Head of caudate nucleus (tissue), 42 donors: Measurements from ENCODE around the gene CCDC87.
"Not testable (repeated sequence)": the region's sequence is repeated elsewhere in the genome, so short reads cannot be mapped to it uniquely, and the experiment has no call there.

Experiments
- DNase-seq, 42 donors: peaks; one replicate each; pipeline versions ENCODE4 v3.0.0 to v3.0.0-alpha.2; 2020 to 2021; ENCODE audit warnings: mixed read lengths in 7 of 42
- intact Hi-C: fragments of 100-400 bp; cut with DNase I; formaldehyde crosslinking; loops from one replicate; pipeline ENCODE4 v1.15.0; 2022

Gene CCDC87

GRCh38 chr11:66624450-66624849, 31.6 kb upstream of the CCDC87 start:
- intact Hi-C loops: no loop called here

GRCh38 chr11:66619080-66619554, 26.3 kb upstream of the CCDC87 start:
- intact Hi-C loops: no loop called here
- no peak for DNase-seq

More at GRCh38 chr11:66624450-66624849, 31.6 kb upstream of the CCDC87 start:
- DNase-seq: no peak

- peak in 4 of 42 donors; percentile 30 to 59 (median 45) for DNase-seq
These were observed 24.4 kb upstream of the CCDC87 start for GRCh38 chr11:66617155-66617834.

GRCh38 chr11:66616379-66617154, 23.7 kb upstream of the CCDC87 start, which contains the start of gene RBM14:
TSS of gene RBM14 (plus strand) at chr11:66616630. CDS start at chr11:66616721, 91 bp downstream.
- DNase-seq: peak; percentile 96 to 100 (median 99)
- intact Hi-C loops: loop anchor here (2.0 kb wide), 1 partner anchor 22 kb away; the partner anchor contains the start of gene RBM4

More at GRCh38 chr11:66617155-66617834, 24.4 kb upstream of the CCDC87 start:
- intact Hi-C loops: loop anchor here (2.0 kb wide), 1 partner anchor 22 kb away; the partner anchor contains the start of gene RBM4

DNA sequence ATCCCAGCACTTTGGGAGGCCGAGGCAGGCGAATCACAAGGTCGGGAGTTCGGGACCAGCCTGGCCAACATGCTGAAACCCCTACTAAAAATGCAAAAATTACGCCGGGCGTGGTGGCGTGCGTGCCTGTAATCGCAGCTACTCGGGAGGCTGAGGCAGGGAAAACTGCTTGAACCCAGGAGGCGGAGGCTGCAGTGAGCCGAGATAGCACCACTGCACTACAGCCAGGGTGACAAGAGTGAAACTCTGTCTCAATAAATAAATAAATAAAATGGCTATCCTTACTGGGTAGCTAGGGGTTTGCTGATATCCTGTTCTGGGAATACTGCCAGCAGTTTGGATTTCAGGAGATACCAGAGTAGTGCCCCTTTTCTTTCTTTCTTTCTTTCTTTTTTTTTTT, 21.2 kb upstream of the CCDC87 start:
- DNase-seq: no peak
- intact Hi-C loops: no loop called here

DNA sequence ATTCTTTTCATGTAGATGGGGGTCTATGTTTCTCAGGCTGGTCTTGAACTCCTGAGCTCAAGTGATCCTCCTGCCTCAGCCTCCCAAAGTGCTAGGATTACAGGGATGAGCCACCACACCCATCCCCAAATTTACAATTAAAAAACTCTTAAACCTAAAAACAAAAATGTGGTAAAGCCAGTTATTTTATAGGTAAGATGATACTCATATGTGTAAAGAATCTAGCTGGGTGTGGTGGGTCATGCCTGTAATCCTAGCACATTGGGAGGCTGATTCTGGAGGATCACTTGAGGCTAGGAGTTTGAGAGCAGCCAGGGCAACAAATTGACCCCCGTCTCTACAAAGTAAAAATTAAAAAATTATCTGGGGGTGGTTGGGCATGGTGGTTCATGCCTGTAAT, 19.6 kb upstream of the CCDC87 start:
- no peak for DNase-seq
- intact Hi-C loops: no loop called here

GRCh38 chr11:66609721-66610617, 17.1 kb upstream of the CCDC87 start:
- intact Hi-C loops: no loop called here
- no peak for DNase-seq

DNA sequence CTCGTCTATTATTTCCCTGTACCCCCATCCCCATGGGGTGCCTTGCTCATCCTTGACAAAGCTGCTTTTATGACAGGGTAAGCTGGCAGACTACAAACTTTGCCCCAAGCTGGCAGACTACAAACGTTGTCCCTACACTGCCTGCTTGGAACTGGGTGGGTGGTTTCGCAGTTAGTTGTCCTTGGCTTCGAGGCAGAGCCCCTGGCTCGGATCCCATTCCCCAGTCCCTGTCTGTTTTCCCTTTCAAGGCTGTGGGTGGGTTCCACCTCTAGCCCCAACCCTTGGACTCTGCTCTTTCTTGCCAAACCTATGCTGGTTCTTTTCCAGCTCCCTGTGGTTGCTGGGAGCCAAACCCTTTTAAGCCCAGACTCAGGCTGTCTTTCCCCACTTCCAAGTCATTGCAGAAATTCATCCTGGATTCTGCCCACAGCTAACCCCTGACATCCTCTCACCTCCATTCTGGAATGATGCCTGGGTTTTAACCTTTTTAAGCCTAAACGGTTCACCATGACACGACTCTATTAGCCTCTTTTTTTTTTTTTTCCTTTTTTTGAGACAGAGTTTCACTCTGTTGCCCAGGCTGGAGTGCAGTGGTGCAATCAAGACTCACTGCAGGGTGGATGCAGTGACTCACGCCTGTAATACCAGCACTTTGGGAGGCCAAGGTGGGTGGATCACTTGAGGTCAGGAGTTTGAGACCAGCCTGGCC, 14.4 kb upstream of the CCDC87 start:
- intact Hi-C loops: no loop called here
- DNase-seq: peak in 37 of 42 donors; percentile 15 to 79 (median 44)

DNA sequence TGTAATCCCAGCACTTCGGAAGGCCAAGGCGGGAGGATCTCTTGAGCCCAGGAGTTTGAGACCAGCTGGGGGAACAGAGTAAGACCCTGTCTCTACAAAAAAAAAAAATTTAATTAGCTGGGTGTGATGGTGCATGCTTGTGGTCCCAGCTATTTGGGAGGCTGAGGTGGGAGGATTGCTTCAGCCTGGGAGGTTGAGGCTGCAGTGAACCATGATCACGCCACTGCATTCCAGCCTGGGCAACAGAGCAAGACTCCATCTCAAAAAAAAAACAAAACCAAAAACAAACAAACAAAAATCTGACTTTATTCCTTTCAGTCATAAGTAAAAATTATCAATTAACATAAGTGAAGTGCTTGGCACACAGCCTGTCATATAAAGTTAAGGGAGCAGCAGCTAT, 13.7 kb upstream of the CCDC87 start:
- DNase-seq, intact Hi-C loops: not testable (repeated sequence)

GRCh38 chr11:66604155-66604554, 11.3 kb upstream of the CCDC87 start:
- intact Hi-C loops: no loop called here
- no peak for DNase-seq

DNA sequence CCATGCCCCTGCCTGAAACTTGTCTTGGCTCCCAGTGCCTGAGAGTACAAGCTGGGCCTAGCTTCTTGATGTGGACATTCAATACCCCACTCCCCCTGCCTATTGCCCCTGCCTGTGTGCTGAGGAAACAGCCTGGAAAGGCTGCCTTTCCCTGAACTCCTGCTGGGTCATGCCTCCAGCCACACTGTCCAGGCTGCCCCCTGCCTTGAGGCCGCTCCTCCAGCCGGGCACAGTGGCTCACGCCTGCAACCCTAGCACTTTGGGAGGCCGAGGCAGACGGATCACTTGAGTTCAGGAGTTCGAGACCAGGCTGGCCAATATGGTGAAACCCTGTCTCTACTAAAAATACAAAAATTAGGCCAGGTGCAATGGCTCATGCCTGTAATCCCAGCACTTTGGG, 10.2 kb upstream of the CCDC87 start:
- intact Hi-C loops: no loop called here
- DNase-seq: no peak

- intact Hi-C loops: no loop called here
- DNase-seq: no peak
These were observed 7.9 kb upstream of the CCDC87 start for GRCh38 chr11:66600631-66601233.

DNA sequence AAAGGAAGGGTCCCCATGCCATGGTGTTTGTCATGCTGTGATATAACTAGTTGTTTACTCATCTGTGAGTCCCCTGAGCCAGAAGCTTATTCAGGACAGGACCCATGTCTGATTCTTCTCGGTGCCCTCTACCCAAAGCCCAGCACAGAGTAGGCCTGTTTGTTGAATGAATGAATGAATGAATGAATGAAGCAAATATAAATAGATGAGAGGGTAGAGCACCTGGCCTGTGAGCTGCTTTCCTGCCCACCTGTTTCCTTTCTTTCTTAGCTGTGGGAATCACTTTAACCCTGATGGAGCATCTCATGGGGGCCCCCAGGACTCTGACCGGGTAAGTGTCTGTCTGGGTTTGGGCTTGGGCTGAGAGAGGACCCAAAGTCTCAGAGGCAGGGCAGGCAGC, 7.4 kb upstream of the CCDC87 start:
- DNase-seq: no peak
- intact Hi-C loops: no loop called here

GRCh38 chr11:66598993-66599392, 6.1 kb upstream of the CCDC87 start:
- intact Hi-C loops: no loop called here
- no peak for DNase-seq

DNA sequence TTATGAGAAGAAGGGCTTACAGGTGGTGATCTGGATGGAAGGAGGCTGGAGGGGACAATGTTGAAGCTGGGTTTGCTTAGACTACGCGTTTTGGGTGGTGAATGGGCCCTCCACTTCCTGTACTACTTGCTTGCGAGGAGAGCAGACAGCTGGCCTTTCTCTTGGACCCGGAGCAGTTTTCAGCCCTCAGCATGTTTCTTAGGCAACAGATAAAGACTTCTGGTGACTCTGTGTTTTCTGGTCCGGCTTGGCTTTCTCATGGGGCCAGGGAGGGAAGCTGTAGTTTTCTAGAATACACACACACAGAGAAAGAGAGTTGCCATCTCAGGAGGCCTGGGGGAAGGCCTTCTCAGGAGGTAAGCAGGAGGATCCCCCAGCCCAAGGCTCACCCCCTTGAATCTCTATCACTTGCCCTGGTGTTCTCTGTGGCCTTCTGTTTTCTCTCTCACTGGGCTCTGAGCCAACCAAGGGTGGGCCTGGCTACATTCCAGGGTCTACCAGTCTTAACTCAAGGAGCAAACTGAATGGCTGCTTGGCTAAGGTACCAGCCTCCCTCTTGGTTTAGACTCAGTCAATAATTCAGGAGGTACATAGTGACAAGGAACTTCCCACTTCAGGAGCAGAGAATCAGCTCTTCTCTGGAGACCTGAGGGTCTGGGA, 2.5 kb upstream of the CCDC87 start:
- peak in 16 of 42 donors; percentile 4 to 49 (median 20) for DNase-seq
- intact Hi-C loops: no loop called here

- intact Hi-C loops: no loop called here
- no peak for DNase-seq
These were observed 787 bp upstream of the CCDC87 start for GRCh38 chr11:66593650-66594049.

GRCh38 chr11:66593303-66593635, 406 bp upstream of the CCDC87 start:
- DNase-seq: peak in 2 of 42 donors; percentile 17 to 19
- intact Hi-C loops: no loop called here

- no peak for DNase-seq
- intact Hi-C loops: no loop called here
These were observed 1.7 kb downstream of the CCDC87 start for GRCh38 chr11:66591175-66591574.
